Esophagus squamous epithelium (tissue), 4 donors: ENCODE data around the gene XCL2.

ENCODE experiments used
- CTCF ChIP-seq, 6 experiments: fragments of 450-650 bp in 4 of 6; fragments of 200-600 bp in 2 of 6; sonication (generic) in 2 of 6; IDR thresholded peaks; one replicate each; pipeline ENCODE4 v1.5.1; 2016 to 2019; ENCODE audit warnings: antibody characterized with exemption in 6 of 6, mild to moderate bottlenecking in 4 of 6, moderate library complexity in 4 of 6
- POLR2A ChIP-seq, 4 donors: fragments of 450-650 bp; IDR thresholded peaks; one replicate each; pipeline ENCODE4 v1.6.1; 2017; ENCODE audit warnings: antibody characterized with exemption in 4 of 4, mild to moderate bottlenecking in 4 of 4, moderate library complexity in 3 of 4

GRCh38 chr1:168504064-168504837 lies 39.5 kb downstream of the XCL2 start:
- TF ChIP-seq POLR2A (IDR thresholded peaks at IDR 0.05): no peak
- no peak for TF ChIP-seq CTCF (IDR thresholded peaks at IDR 0.05)
